Embryonic facial prominence (tissue), 1 donor: ENCODE measurements around the gene COL25A1.
"Not testable (repeated sequence)": the region's sequence is repeated elsewhere in the genome, so short reads cannot be mapped to it uniquely, and the experiment has no call there.

Source experiments
- DNase-seq: peaks from one replicate; pipeline ENCODE4 v3.0.0-alpha.2; 2016; ENCODE audit errors: extremely low spot score

The COL25A1 gene

DNA sequence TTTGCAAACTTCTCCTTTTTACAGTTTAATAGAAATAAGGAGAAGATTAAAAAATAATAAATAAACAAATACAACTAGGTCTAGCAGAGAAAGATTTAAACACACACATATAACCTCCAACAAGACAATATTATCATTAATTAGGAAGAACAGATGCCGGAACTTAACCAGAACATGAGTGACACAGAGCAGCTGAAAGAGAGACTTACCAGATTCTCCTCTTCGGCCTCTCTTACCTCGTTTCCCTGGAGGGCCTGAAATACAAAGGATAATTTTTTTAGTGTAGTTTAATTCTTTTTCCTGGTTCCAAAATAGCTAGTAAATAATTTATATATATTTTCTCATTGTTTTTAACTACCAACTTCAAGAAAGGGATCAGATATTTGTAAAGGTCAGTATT, 252.5 kb downstream of the COL25A1 start:
- DNase-seq, result no peak

GRCh38 chr4:109046471-109047201, 255.8 kb downstream of the COL25A1 start:
- no peak for DNase-seq

DNA sequence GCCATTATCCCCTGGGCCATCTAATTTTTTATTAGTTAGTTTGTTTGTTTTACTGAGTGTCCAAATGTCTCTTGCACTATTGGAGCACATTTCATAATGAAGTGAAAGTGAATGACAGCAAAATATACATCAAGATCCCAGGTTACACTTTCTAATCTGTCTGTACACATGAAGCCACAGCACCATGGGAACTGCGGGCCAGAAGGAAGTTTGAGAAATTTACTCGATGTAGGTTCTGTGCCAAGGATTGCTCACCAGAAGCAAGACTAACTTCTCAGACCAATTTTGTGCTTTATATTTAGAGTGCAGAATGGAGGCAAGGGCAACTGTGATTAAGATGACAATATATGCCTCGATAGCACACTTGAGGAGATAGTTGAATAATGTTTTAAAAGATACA, 258.0 kb downstream of the COL25A1 start:
- no peak for DNase-seq

GRCh38 chr4:109043286-109043685, 259.2 kb downstream of the COL25A1 start:
- no peak for DNase-seq

DNA sequence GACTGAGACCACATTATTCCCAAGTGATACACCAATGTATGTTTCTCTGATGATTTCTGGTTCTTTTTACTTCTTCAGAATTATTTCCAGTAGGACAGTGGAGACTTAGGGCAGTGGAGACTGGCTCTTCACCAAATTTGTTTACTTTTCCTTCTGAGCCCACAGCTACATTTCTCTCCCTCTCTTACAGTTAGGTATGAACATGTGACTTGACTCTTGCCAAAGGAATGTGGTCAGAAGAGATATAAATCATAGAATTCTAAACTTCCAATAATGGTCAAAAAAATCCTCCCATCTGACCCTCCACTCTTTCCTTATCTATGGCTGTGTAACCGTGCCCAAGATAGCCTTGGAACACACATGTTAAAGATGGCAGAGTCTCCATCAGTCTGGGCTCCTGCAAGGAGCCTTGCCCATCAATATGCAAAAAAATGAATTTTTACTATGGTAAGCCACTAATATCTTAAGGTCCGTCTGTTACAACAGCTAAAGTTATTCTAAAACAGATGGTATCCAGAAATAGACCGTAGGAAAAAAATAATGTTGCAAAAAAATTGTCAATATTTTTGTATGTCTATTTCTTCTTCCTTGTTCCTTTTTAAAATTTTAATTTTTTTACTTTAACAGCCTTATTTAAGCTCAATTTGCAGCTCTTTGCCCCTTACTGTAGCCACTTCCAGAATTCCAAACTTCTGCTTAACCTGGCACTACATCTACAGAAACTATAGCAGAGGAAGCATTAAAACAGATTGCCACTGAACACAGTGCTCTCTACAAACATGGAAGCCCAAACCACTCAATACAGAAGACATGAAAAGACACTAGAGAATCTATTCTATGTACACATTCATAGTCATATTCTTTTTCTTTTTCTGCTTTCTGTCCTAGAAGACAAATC, 260.7 kb downstream of the COL25A1 start:
- DNase-seq, result no peak

DNA sequence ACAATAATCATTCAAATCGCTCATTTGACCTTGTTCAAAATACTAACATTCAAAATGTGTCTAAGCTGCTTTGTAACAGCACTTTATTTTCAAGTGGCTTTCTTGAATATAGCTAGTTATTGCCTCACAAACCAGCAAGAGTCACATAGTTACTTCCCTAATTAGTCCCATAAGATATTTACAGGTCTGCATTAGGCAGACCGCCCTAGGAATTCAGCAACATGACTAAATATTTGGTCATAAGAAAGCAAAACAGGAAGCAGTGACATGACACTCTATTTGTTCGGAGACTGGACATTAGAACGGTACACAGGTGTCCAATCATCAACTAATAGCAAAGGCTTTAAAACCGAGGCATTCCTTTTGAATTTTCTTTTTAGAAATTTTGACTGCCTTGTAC, 262.0 kb downstream of the COL25A1 start:
- DNase-seq, result no peak

- DNase-seq, result no peak
Observed at GRCh38 chr4:109037026-109037425, 265.4 kb downstream of the COL25A1 start.

DNA sequence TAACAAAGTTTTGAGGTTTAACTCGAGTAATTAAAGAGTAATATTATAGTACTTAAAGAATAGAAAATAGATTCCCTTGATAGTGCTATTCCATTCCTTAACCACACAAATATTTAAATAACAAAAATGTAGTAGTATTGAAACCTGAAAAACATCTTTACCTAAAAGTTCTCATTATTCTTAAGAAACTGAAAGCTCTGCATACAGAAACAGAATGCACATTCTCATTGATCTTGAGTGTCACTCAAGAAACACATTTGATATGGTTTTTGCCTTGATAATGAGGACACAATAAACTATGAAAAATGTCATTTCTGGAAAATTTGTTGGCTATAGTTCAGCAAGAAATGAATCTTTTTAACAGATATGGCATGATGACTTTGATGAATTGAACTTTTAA, 268.5 kb downstream of the COL25A1 start:
- no peak for DNase-seq

DNA sequence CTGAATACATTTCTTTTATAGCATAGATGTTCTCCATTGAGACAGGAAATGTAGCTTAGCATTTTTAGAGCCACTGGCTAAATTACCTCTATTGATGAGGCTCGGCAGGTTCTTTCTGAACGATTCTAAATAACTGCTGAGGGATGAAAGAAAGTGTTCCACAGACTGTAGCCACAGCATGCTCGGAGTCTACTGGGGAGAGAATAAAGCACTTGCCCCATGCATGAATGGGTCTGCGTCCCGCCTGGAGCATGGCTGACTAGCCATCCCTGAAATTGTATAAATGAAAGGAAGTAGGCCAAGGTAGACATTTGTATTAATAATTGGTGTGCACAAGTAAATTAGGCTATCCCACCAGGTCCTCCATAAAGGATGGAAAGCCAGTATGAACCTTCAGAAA, 269.8 kb downstream of the COL25A1 start:
- no peak for DNase-seq

GRCh38 chr4:109029987-109030386, 272.5 kb downstream of the COL25A1 start:
- no peak for DNase-seq

DNA sequence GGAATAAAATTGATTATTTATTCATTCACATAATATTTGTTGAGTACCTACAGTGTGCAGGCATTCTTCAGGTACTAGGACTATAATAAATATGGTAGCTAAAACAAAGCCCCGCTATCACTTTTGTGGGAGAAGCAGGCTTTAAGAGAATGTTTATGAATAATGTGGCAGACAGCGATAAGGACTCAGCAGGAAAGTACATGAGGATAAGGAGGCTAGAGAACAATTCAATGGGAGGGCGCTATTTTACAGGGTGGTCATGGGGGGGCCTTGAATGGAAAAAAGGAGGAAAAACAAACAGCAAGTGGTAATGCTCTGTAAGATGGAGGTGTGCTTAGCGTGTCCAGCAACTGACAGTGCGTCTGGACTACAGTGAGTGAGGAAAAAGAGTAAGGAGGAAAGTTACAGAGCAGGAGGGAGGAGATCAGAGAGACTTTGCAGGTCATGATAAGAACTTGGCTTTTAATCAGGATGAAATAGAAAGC, 275.4 kb downstream of the COL25A1 start:
- DNase-seq, result no peak

DNA sequence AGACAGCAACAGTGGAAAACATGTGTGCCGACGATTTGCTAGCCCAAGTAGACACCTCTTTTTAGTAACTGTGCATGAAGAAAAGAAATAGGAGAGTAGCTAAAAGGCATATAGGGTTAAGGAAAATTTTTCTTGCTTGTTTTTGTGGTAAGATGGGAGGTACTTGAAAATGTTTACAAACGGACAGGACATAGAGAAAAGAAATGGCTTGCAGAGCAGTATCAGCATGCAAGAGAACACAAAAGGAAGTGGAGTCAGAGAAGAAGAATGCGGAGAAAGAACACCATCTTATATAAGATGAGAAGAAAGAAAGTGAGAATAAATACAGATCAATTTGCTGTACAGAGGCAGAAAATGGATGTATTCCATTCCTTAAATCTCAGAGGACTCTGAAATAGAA, 275.9 kb downstream of the COL25A1 start:
- DNase-seq, result no peak

DNA sequence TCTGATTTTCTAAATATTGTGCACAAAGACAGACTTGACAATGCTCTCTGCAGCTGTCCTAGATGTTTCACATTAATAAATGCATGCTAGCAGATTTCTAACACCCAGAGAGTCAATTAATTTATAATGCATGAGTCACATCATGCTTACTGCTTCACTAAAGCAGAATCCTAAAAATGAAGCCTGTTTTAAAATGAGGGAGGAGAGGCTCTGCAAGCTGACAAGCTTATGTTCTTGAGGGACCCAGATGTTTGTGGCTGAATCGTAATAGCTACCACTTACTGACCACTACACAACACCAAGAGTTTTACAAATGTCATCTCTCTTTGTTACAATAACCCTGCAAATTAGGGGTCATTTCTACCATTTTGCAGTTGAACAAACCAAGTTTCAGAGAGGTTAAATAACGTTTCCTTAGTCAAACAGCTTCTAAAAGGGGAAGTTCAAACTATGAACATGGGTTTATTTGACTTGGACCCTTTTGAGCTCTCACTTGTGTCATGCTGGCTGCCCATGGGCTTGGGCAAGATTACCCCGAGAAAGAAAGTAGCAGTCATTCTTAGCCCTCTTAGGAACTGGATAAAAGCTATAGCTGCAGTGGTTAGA, 276.9 kb downstream of the COL25A1 start:
- no peak for DNase-seq

DNA sequence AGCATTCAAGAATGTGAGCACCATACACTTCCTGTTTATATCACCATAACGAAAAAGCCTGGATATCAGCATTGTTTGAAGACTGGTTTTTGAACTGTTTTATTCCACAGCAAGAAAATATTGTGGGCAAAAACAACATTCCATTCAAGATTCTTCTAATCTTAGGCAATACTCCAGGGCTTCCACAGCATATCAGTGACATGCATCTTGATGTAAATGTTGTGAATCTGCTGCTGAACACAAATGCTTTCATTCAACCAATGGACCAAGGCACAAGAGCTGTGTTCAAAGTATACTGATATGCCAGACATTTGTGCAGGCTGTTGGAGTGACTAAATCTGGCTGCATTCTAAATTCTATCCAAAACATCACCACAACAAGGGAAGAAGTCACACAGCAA, 279.5 kb downstream of the COL25A1 start:
- DNase-seq, result no peak

GRCh38 chr4:109021630-109022029, 280.8 kb downstream of the COL25A1 start:
- DNase-seq, result not testable (repeated sequence)

- no peak for DNase-seq
Observed at GRCh38 chr4:109020861-109021260, 281.6 kb downstream of the COL25A1 start.

GRCh38 chr4:109016200-109016599, 286.3 kb downstream of the COL25A1 start:
- DNase-seq, result no peak

- DNase-seq, result no peak
Observed at GRCh38 chr4:109015413-109015810, 287.0 kb downstream of the COL25A1 start.

GRCh38 chr4:109014593-109015412, 287.7 kb downstream of the COL25A1 start:
- DNase-seq, result no peak

DNA sequence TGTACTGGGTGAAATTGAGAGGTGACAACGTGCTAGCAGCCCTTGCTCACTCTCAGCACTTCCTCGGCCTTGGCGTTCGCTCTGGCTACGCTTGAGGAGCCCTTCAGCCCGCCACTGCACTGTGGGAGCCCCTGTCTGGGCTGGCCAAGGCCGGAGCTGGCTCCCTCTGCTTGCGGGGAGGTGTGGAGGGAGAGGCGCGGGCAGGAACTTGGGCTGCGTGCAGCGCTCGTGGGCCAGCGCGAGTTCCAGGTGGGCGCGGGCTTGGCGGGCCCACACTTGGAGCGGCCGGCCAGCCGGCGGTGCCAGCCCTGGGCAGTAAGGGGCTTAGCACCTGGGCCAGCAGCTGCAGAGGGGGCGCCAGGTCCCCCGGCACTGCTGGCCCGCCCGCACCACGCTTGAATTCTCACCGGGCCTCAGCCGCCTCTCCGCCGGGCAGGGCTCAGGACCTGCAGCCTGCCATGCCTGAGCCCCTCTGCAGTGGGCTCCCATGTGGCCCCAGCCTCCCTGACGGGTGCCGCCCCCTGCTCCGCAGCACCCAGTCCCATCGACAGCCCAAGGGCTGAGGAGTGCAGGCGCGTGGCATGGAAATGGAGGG, 290.1 kb downstream of the COL25A1 start:
- DNase-seq, result no peak
